OCI-LY1 (cell line): ENCODE measurements around the gene ZCCHC9.

ENCODE experiments used
- H2AFZ ChIP-seq: fragments of 200-600 bp; sonication (generic), shearing (Covaris generic); 2 replicates; pipeline ENCODE4 v1.6.0; 2014; ENCODE audit warnings: antibody characterized with exemption, mild to moderate bottlenecking, low read length
- H3F3A ChIP-seq: fragments of 200-600 bp; sonication (generic), shearing (Covaris generic); 2 replicates; pipeline ENCODE4 v1.6.0; 2014; ENCODE audit warnings: mild to moderate bottlenecking, antibody characterized with exemption, low read length, moderate library complexity; ENCODE audit not compliant: insufficient read depth
- H3K27ac ChIP-seq: fragments of 200-600 bp; sonication (generic); 2 replicates; pipeline ENCODE4 v1.5.1; 2014; ENCODE audit warnings: low read length, mixed run types, mild to moderate bottlenecking, low read depth; ENCODE audit not compliant: poor library complexity, severe bottlenecking
- H3K27me3 ChIP-seq: fragments of 200-600 bp; sonication (generic); 2 replicates; pipeline ENCODE4 v1.6.0; 2014; ENCODE audit warnings: antibody characterized with exemption, mild to moderate bottlenecking, low read length, moderate library complexity; ENCODE audit not compliant: insufficient read depth
- H3K36me3 ChIP-seq: fragments of 200-600 bp; sonication (generic); 2 replicates; pipeline ENCODE4 v1.6.1; 2014; ENCODE audit warnings: mild to moderate bottlenecking, antibody characterized with exemption, low read length, moderate library complexity, mixed read lengths; ENCODE audit not compliant: insufficient read depth
- H3K4me1 ChIP-seq: fragments of 200-600 bp; sonication (generic); 2 replicates; pipeline ENCODE4 v1.5.1; 2014; ENCODE audit warnings: mild to moderate bottlenecking, low read length, moderate library complexity; ENCODE audit not compliant: insufficient read depth, severe bottlenecking
- H3K4me2 ChIP-seq: fragments of 200-600 bp; sonication (generic), shearing (Covaris generic); 2 replicates; pipeline ENCODE4 v1.6.1; 2014; ENCODE audit warnings: low read length
- H3K4me3 ChIP-seq: fragments of 200-600 bp; sonication (generic); 2 replicates; pipeline ENCODE4 v1.5.1; 2014; ENCODE audit warnings: low read length, low read depth, mild to moderate bottlenecking, mixed read lengths; ENCODE audit not compliant: poor library complexity, severe bottlenecking
- H3K79me2 ChIP-seq: fragments of 200-600 bp; shearing (Covaris generic); 2 replicates; pipeline ENCODE4 v1.6.1; 2016; ENCODE audit warnings: mixed run types, low read length, mixed read lengths; ENCODE audit not compliant: insufficient read depth
- H3K9ac ChIP-seq: fragments of 200-600 bp; sonication (generic), shearing (Covaris generic); 2 replicates; pipeline ENCODE4 v1.6.1; 2014; ENCODE audit warnings: mild to moderate bottlenecking, low read length, mixed read lengths
- H3K9me2 ChIP-seq: fragments of 200-600 bp; sonication (generic), shearing (Covaris generic); 2 replicates; pipeline ENCODE4 v1.6.1; 2014; ENCODE audit warnings: low read depth, mild to moderate bottlenecking, low read length, mixed read lengths
- H3K9me3 ChIP-seq: fragments of 200-600 bp; shearing (Covaris generic); 2 replicates; pipeline ENCODE4 v1.6.1; 2014; ENCODE audit warnings: low read length, mixed read lengths
- H4K20me1 ChIP-seq: fragments of 200-600 bp; sonication (generic), shearing (Covaris generic); 2 replicates; pipeline ENCODE4 v1.6.0; 2016; ENCODE audit warnings: mild to moderate bottlenecking, low read length; ENCODE audit not compliant: insufficient read depth
- EZH2 ChIP-seq: fragments of 200-600 bp; sonication (generic), shearing (Covaris generic); IDR thresholded peaks from 2 replicates; pipeline ENCODE4 v1.8.0; 2017; ENCODE audit warnings: borderline replicate concordance, mixed run types, mild to moderate bottlenecking, antibody characterized with exemption, low read length, moderate library complexity, mixed read lengths
- TF ChIP-seq, protein P1 (sequence below): fragments of 200-600 bp; sonication (generic), shearing (Covaris generic); IDR thresholded peaks from 2 replicates; pipeline ENCODE4 v1.5.1; 2017; ENCODE audit warnings: mild to moderate bottlenecking, antibody characterized with exemption, low read length, moderate library complexity, mixed read lengths

ZCCHC9 gene

DNA sequence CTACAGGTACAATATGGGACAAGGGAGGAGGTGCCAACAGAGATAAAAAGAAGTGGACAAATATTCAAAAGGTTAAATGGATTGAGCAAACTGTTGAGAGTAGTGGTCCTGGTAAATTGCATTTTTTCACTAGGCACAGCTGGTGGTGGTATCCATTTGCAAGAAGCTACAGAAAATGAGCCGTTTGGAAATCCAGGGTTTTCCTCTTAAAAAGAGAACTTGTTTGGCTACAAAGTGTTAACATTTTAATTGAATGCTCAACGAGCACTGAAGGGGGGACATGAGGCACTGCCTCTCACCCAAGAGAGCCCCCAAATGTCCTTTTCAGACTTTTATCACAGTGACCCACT, 491 bp upstream of the ZCCHC9 start:
- Histone ChIP-seq H3K27me3 (no peaks in the 10 kb centered on the region), H3K9ac (peak overlapping the region; percentile 82), H3K4me2 (peak overlapping the region; percentile 86), H3K4me1 (peaks cover 47% of the 10 kb centered on the region), H3K9me2 (no peaks in the 10 kb centered on the region), H3K79me2 (no peaks in the 10 kb centered on the region; the same call in 1 of the 2 replicates), H3F3A (no peaks in the 10 kb centered on the region), H3K4me3 (peak overlapping the region; percentile 78), H3K27ac (peak overlapping the region; percentile 16), H3K9me3 (no peaks in the 10 kb centered on the region), H3K36me3 (peaks cover 13% of the 10 kb centered on the region; the same call in 1 of the 2 replicates), H2AFZ (no peak overlapping the region), H4K20me1 (no peaks in the 10 kb centered on the region)
- TF ChIP-seq, protein P1, sequence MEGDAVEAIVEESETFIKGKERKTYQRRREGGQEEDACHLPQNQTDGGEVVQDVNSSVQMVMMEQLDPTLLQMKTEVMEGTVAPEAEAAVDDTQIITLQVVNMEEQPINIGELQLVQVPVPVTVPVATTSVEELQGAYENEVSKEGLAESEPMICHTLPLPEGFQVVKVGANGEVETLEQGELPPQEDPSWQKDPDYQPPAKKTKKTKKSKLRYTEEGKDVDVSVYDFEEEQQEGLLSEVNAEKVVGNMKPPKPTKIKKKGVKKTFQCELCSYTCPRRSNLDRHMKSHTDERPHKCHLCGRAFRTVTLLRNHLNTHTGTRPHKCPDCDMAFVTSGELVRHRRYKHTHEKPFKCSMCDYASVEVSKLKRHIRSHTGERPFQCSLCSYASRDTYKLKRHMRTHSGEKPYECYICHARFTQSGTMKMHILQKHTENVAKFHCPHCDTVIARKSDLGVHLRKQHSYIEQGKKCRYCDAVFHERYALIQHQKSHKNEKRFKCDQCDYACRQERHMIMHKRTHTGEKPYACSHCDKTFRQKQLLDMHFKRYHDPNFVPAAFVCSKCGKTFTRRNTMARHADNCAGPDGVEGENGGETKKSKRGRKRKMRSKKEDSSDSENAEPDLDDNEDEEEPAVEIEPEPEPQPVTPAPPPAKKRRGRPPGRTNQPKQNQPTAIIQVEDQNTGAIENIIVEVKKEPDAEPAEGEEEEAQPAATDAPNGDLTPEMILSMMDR, result no peak
- no peak for TF ChIP-seq EZH2

DNA sequence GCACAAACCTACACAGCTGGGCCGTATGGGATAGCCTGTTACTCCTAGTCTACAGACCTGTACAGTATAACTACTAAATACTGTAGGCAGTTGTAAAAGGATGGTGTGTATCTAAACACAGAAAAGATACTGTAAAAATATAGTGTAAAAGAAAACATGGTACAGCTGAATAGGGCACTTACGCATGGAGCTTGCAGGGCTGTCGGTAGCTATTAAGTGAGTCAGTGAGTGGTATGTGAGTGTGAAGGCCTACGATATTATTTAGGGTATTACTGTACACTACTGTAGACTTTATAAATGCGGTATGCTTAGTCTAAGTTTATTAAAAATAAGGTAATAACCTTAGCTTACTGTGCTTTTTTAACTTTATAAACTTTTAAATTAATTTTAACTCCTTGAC, 1.2 kb downstream of the ZCCHC9 start:
- Histone ChIP-seq H2AFZ (no peak overlapping the region), H3K79me2 (no peaks in the 10 kb centered on the region; the same call in 1 of the 2 replicates), H3K9me2 (no peaks in the 10 kb centered on the region), H3K9me3 (no peaks in the 10 kb centered on the region), H3K36me3 (peaks cover 13% of the 10 kb centered on the region; the same call in 1 of the 2 replicates), H3K9ac (peak overlapping the region; percentile 82; the same call in 1 of the 2 replicates), H3K27me3 (no peaks in the 10 kb centered on the region), H3F3A (no peaks in the 10 kb centered on the region), H4K20me1 (no peaks in the 10 kb centered on the region), H3K27ac (no peak overlapping the region), H3K4me3 (peak overlapping the region; percentile 78), H3K4me1 (peaks cover 39% of the 10 kb centered on the region), H3K4me2 (peak overlapping the region; percentile 86)
- TF ChIP-seq, protein P1, result no peak
- TF ChIP-seq EZH2, result no peak

DNA sequence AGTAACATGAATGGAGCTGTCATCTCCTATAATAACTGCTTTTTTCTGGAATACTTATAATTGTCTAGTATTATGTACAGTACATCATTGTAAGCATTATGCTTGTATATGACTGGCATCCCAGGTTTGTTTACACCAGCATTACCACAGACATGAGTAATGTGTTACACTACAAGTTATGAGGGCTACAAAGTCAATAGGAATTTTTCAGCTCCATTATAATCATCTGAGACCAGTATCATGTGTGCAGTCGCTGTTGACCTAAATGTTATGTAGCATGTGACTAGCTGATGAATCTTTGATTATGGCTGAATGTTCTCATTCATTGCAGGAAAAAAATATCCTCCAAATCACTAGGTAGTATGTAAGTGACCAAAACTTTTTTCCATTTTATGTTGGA, 2.2 kb downstream of the ZCCHC9 start:
- Histone ChIP-seq H3K4me1 (peaks cover 30% of the 10 kb centered on the region), H3K4me3 (no peak overlapping the region), H3K9me3 (no peaks in the 10 kb centered on the region), H3K79me2 (no peaks in the 10 kb centered on the region; the same call in 1 of the 2 replicates), H3K36me3 (peaks cover 13% of the 10 kb centered on the region; the same call in 1 of the 2 replicates), H2AFZ (no peak overlapping the region), H3K9me2 (no peaks in the 10 kb centered on the region), H3K27ac (no peak overlapping the region), H3K9ac (no peak overlapping the region), H4K20me1 (no peaks in the 10 kb centered on the region), H3K27me3 (no peaks in the 10 kb centered on the region), H3K4me2 (no peak overlapping the region), H3F3A (no peaks in the 10 kb centered on the region)
- TF ChIP-seq, protein P1, result no peak
- no peak for TF ChIP-seq EZH2
